Measurements from ENCODE around the gene PLB1.

The PLB1 gene

GRCh38 chr2:28687640-28688385 is 192.0 kb downstream of the PLB1 start:
- no peak for DNase-seq (ENCODE audit: low read depth in 1 of 2, low spot score in 1 of 2)

- no peak for DNase-seq (ENCODE audit: low read depth in 1 of 2, low spot score in 1 of 2)
These were observed 193.0 kb downstream of the PLB1 start for GRCh38 chr2:28688818-28689217.

- no peak for DNase-seq (ENCODE audit: low read depth in 1 of 2, low spot score in 1 of 2)
These were observed 193.9 kb downstream of the PLB1 start for GRCh38 chr2:28689771-28690170.

- no peak for DNase-seq (ENCODE audit: low read depth in 1 of 2, low spot score in 1 of 2)
These were observed 196.6 kb downstream of the PLB1 start for GRCh38 chr2:28692411-28692810.

GRCh38 chr2:28693223-28693622 is 197.4 kb downstream of the PLB1 start:
- no peak for DNase-seq (ENCODE audit: low read depth in 1 of 2, low spot score in 1 of 2)

All from activated CD4-positive, alpha-beta T cell treated with anti-CD3 and anti-CD28 coated beads, Interleukin-2, amount 50 U/mL, for 24 hours (primary cell).